ENCODE measurements around the gene CACNA1A.
"Not testable (repeated sequence)": the region's sequence is repeated elsewhere in the genome, so short reads cannot be mapped to it uniquely, and the experiment has no call there.

Gene CACNA1A

DNA sequence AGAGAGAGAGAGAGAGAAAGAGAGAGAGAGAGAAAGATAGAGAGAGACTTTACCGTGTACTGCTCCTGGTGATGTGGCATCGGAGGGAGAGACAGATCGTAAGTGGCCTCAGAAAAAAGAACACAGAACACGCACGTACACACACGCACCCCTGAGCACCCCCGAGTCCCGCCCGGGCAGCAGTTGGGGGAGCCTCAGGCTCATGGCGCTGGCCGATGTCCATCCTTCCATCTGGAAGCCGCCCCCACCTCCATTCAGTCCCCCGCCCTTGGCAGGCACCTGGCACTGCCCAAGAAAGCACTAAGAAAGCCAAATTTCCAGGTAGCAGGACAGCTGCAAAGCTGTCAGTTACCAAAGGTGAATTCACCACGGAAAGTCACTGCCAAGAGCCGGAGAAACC, 239.1 kb downstream of the CACNA1A start:
- no peaks in the 10 kb centered on the region for H3K9me3 Mint-ChIP-seq
- H3K27me3 Mint-ChIP-seq, result peaks cover 23% of the 10 kb centered on the region
- intact Hi-C loops (cut with micrococcal nuclease), result no loop called here

GRCh38 chr19:13262450-13262849, 243.8 kb downstream of the CACNA1A start:
- intact Hi-C loops (cut with micrococcal nuclease), result loop anchor here (2.0 to 5.0 kb wide), 3 partner anchors 55 to 285 kb away; no protein-coding TSS in a partner anchor
- Mint-ChIP-seq H3K4me3 (no peak overlapping the region), H3K36me3 (ENCODE audit: low read depth) (no peaks in the 10 kb centered on the region), H3K4me1 (ENCODE audit: low read depth) (peaks cover 22% of the 10 kb centered on the region), H3K27me3 (peaks cover 27% of the 10 kb centered on the region), H3K27ac (no peak overlapping the region), H3K9me3 (no peaks in the 10 kb centered on the region)

More for the DNA sequence above, 239.1 kb downstream of the CACNA1A start:
- H3K4me3 Mint-ChIP-seq, result no peak overlapping the region
- no peaks in the 10 kb centered on the region for H3K36me3 Mint-ChIP-seq (ENCODE audit: low read depth)
- H3K4me1 Mint-ChIP-seq (ENCODE audit: low read depth), result no peaks in the 10 kb centered on the region
- H3K27ac Mint-ChIP-seq, result no peak overlapping the region

GRCh38 chr19:13260883-13261653, 245.2 kb downstream of the CACNA1A start:
- Mint-ChIP-seq H3K27me3 (peaks cover 34% of the 10 kb centered on the region), H3K4me1 (ENCODE audit: low read depth) (peaks cover 26% of the 10 kb centered on the region), H3K27ac (peak overlapping the region; percentile 63), H3K9me3 (no peaks in the 10 kb centered on the region), H3K36me3 (ENCODE audit: low read depth) (no peaks in the 10 kb centered on the region), H3K4me3 (no peak overlapping the region)
- intact Hi-C loops (cut with micrococcal nuclease), result loop anchor here (5.0 kb wide), 2 partner anchors 54 to 284 kb away; no protein-coding TSS in a partner anchor

DNA sequence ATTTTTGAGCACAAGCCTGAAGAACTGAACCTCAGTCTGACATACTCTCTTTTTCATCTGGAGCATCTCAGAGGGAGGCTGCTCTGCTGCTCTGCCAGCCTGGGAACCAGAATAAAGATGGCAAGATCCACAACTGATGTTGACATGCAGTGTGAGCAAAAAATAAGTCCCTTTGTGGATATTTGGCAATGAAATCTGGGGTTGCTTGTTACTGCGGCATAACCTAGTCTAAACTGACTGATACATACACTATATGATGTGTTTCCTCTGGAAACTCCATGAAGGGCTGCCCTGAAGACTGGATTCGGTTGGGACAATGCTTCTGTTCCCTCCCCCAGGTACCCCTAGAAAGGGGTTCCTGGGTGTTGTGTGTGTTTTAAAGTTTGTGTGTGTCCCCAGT, 249.4 kb downstream of the CACNA1A start:
- H3K4me3 Mint-ChIP-seq, result no peak overlapping the region
- peaks cover 39% of the 10 kb centered on the region for H3K4me1 Mint-ChIP-seq (ENCODE audit: low read depth)
- no peaks in the 10 kb centered on the region for H3K9me3 Mint-ChIP-seq
- H3K27me3 Mint-ChIP-seq, result peaks cover 36% of the 10 kb centered on the region
- no peaks in the 10 kb centered on the region for H3K36me3 Mint-ChIP-seq (ENCODE audit: low read depth)
- intact Hi-C loops (cut with micrococcal nuclease), result no loop called here
- H3K27ac Mint-ChIP-seq, result no peak overlapping the region

DNA sequence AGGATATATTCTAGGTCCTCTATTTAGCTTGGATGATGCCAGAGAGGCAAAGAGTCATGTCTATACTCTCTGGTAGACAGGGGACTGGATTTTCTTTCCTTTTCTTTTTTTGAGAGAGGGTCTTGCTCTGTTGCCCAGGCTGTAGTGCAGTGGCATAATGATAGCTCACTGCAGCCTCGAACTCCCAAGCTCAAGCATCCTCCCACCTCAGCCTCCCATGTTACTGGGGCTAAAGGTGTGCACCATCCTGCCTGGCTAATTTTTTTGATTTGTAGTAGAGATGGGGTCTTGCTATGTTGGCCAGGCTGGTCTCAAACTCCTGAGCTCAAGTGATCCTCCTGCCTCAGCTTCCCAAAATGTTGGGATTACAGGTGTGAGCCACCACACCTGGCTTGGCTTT, 249.9 kb downstream of the CACNA1A start:
- H3K9me3 Mint-ChIP-seq; H3K36me3 Mint-ChIP-seq (ENCODE audit: low read depth); intact Hi-C loops (cut with micrococcal nuclease); H3K27ac Mint-ChIP-seq; H3K4me3 Mint-ChIP-seq: not testable (repeated sequence)
- peaks cover 35% of the 10 kb centered on the region for H3K4me1 Mint-ChIP-seq (ENCODE audit: low read depth)
- peaks cover 36% of the 10 kb centered on the region for H3K27me3 Mint-ChIP-seq

DNA sequence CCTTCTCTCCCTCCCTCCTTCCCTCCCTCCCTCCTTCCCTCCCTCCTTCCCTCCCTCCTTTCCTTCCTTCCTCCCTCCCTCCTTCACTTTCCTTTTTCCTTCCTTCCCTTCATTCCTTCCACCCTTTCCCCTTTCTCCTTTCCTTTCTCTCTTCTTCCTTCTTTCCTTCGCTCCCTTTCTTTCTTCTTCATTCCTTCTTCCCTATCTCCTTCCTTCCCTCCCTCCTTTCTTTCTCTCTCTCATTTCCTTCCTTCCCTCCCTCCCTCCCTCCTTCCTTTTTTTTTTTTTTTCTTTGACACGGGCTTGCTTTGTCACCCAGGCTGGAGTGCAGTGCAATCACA, 250.6 kb downstream of the CACNA1A start:
- no peak overlapping the region for H3K27ac Mint-ChIP-seq
- intact Hi-C loops (cut with micrococcal nuclease), result no loop called here
- peaks cover 36% of the 10 kb centered on the region for H3K27me3 Mint-ChIP-seq

DNA sequence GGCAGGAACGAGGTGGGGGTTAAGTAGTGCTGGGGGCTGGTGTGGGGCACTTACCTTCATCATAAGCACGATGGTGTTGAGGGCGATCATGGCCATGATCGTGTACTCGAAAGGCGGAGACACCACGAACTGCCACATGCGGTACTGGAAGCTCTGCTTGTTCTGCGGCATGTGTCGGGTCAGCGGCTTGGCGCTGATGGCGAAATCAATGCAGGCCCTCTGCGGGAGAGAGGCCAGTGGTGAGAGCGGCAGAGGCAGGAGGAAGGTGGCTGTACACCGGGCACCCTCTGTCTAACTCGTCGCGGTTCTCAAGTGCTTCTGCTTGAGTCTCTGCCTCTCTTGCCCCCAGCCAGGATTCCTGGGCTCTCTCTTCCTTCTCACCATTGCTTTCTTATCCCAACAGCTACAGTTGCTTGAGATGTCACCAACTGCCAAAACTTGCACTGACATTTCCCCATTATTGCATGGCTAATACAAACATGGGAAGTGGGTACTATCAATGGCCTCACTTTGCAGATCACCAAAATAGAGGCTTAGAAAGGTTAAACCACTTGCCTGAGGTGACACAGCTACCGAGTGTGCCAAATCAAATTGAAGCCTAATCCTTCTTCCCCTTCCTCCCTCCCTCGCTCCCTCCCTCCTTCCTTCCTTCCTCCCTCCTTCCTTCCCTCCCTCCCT, 251.1 kb downstream of the CACNA1A start:
- H3K27ac Mint-ChIP-seq, result no peak overlapping the region
- intact Hi-C loops (cut with micrococcal nuclease), result no loop called here
- H3K27me3 Mint-ChIP-seq, result peaks cover 36% of the 10 kb centered on the region
- no peaks in the 10 kb centered on the region for H3K9me3 Mint-ChIP-seq
- H3K36me3 Mint-ChIP-seq (ENCODE audit: low read depth), result no peaks in the 10 kb centered on the region
- H3K4me3 Mint-ChIP-seq, result no peak overlapping the region
- peaks cover 25% of the 10 kb centered on the region for H3K4me1 Mint-ChIP-seq (ENCODE audit: low read depth)

More for the DNA sequence above, 250.6 kb downstream of the CACNA1A start:
- H3K4me3 Mint-ChIP-seq, result no peak overlapping the region
- no peaks in the 10 kb centered on the region for H3K9me3 Mint-ChIP-seq
- peaks cover 28% of the 10 kb centered on the region for H3K4me1 Mint-ChIP-seq (ENCODE audit: low read depth)
- H3K36me3 Mint-ChIP-seq (ENCODE audit: low read depth), result no peaks in the 10 kb centered on the region

- Mint-ChIP-seq H3K4me1 (ENCODE audit: low read depth) (peaks cover 24% of the 10 kb centered on the region), H3K36me3 (ENCODE audit: low read depth) (no peaks in the 10 kb centered on the region), H3K4me3 (no peak overlapping the region), H3K27me3 (peaks cover 32% of the 10 kb centered on the region), H3K27ac (no peak overlapping the region), H3K9me3 (no peaks in the 10 kb centered on the region)
- intact Hi-C loops (cut with micrococcal nuclease), result no loop called here
These were observed 253.5 kb downstream of the CACNA1A start for GRCh38 chr19:13252569-13253335.

GRCh38 chr19:13244920-13245319, 261.4 kb downstream of the CACNA1A start:
- intact Hi-C loops (cut with micrococcal nuclease), result no loop called here
- no peaks in the 10 kb centered on the region for H3K9me3 Mint-ChIP-seq
- H3K27ac Mint-ChIP-seq, result no peak overlapping the region
- H3K4me3 Mint-ChIP-seq, result no peak overlapping the region
- peaks cover 16% of the 10 kb centered on the region for H3K27me3 Mint-ChIP-seq
- no peaks in the 10 kb centered on the region for H3K36me3 Mint-ChIP-seq (ENCODE audit: low read depth)
- H3K4me1 Mint-ChIP-seq (ENCODE audit: low read depth), result peaks cover 11% of the 10 kb centered on the region

- H3K36me3 Mint-ChIP-seq (ENCODE audit: low read depth), result no peaks in the 10 kb centered on the region
- H3K4me1 Mint-ChIP-seq (ENCODE audit: low read depth), result peaks cover 11% of the 10 kb centered on the region
- intact Hi-C loops (cut with micrococcal nuclease), result no loop called here
- peaks cover 16% of the 10 kb centered on the region for H3K27me3 Mint-ChIP-seq
- H3K4me3 Mint-ChIP-seq, result no peak overlapping the region
- H3K9me3 Mint-ChIP-seq, result no peaks in the 10 kb centered on the region
- H3K27ac Mint-ChIP-seq, result no peak overlapping the region
These were observed 264.8 kb downstream of the CACNA1A start for GRCh38 chr19:13241231-13242104.

DNA sequence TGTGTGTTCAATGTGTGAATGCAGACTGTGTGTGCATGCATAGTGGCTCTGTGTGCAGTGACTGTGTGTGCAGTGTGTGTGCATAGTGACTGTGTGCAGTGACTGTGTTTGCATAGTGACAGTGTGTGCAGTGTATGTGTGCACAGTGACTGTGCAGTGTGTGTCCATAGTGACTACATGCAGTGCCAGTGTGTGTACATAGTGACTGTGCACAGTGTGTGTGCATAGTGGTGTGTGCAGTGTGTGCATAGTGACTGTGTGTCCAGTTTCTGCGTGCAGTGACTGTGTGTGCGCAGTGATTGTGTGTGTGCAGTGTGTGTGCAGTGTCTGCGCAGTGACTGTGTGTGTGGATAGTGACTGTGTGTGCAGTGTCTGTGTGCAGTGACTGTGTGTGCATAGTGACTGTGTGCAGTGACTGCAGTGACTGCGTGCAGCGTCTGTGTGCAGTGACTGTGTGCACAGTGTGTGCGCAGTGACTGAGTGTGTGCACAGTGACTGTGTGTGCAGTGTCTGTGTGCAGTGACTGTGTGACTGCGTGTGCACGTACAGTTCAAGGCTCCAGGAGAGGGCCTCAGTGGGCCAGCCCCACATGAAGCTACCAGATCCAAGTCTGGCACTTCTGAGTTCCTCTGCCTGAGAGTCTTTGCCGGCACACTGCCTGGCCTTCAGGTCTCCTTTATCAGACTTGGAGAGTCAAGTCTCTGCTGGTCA, 265.8 kb downstream of the CACNA1A start:
- H3K9me3 Mint-ChIP-seq, result peaks cover 7% of the 10 kb centered on the region
- no peaks in the 10 kb centered on the region for H3K36me3 Mint-ChIP-seq (ENCODE audit: low read depth)
- intact Hi-C loops (cut with micrococcal nuclease), result no loop called here
- H3K27ac Mint-ChIP-seq, result no peak overlapping the region
- peaks cover 11% of the 10 kb centered on the region for H3K4me1 Mint-ChIP-seq (ENCODE audit: low read depth)
- H3K4me3 Mint-ChIP-seq, result no peak overlapping the region
- peaks cover 16% of the 10 kb centered on the region for H3K27me3 Mint-ChIP-seq

DNA sequence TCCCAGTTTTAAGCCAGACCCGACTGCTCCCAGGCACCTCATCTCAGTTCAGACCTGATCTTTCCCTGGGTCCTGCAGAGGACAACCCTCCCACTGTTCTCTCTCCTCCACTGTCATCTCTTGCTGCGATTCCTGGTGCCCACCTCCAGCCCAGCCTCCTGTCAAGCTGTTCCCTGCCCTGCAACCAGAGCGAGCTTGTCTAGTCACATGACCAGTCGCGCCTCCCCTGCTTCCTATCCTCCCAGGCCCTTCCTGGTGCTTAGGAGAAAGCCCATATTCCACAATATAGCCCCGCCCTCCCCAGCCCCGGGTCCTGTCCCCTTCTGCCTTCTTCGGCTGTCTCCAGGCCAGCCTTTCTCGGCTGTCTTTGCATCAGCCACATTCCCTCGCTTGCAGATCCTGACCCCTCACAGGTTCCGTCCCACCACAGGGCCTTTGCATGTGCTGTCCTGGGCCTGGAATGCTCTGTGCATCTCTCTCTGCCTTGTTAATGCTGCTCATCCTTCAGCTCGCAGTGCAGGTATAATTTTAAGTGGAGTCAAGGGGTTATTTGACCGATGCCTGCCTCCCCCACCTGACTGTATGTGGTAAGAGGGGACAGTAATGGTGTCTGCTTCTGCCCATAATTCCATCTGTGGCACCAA, 267.3 kb downstream of the CACNA1A start:
- H3K4me3 Mint-ChIP-seq, result no peak overlapping the region
- intact Hi-C loops (cut with micrococcal nuclease), result no loop called here
- no peak overlapping the region for H3K27ac Mint-ChIP-seq
- peaks cover 9% of the 10 kb centered on the region for H3K9me3 Mint-ChIP-seq
- no peaks in the 10 kb centered on the region for H3K36me3 Mint-ChIP-seq (ENCODE audit: low read depth)
- peaks cover 20% of the 10 kb centered on the region for H3K4me1 Mint-ChIP-seq (ENCODE audit: low read depth)
- H3K27me3 Mint-ChIP-seq, result peaks cover 18% of the 10 kb centered on the region

Measured in dendritic cell treated with granulocyte-macrophage colony-stimulating factor and Interleukin-4, amounts not matched to agents 40 ng/mL and 50 ng/mL, for 4 days (primary cell).